Adrenal gland (tissue), 5 donors: Measurements from ENCODE around the gene LPAR2.

Experiments used
- CTCF ChIP-seq, 6 experiments: fragments of 450-650 bp in 4 of 6; fragments of 200-600 bp in 2 of 6; sonication (generic) in 1 of 6; IDR thresholded peaks; 1 replicate in 5 of 6; 2 replicates in 1 of 6; pipeline versions ENCODE4 v1.5.1 to v1.8.0; 2016 to 2021; ENCODE audit warnings: antibody characterized with exemption in 6 of 6, mild to moderate bottlenecking in 2 of 6, moderate library complexity in 1 of 6
- POLR2A ChIP-seq, 2 donors: fragments of 450-650 bp; IDR thresholded peaks; one replicate each; pipeline ENCODE4 v1.6.1; 2017; ENCODE audit warnings: antibody characterized with exemption in 2 of 2, mild to moderate bottlenecking in 2 of 2, moderate library complexity in 1 of 2
- donor health status: DM: no; HTN: no; CAD: no.

GRCh38 chr19:19619849-19620210, 8.2 kb downstream of the LPAR2 start:
- TF ChIP-seq CTCF (IDR thresholded peaks at IDR 0.05): no peak
- TF ChIP-seq POLR2A (IDR thresholded peaks at IDR 0.05): no peak
